Cortex of kidney (tissue), 1 donor: ENCODE results near the gene MAP2K1.
"Not testable (repeated sequence)": the region's sequence is repeated elsewhere in the genome, so short reads cannot be mapped to it uniquely, and the experiment has no call there.

Experiments used
- DNase-seq: peaks from one replicate; lab custom pipeline; 2025; lab: John Stamatoyannopoulos, UW

MAP2K1 gene

GRCh38 chr15:66424963-66425612, 38.4 kb downstream of the MAP2K1 start:
- no peak for DNase-seq

GRCh38 chr15:66425837-66426236, 39.1 kb downstream of the MAP2K1 start:
- no peak for DNase-seq

GRCh38 chr15:66429117-66429516, 42.4 kb downstream of the MAP2K1 start:
- DNase-seq: no peak

- no peak for DNase-seq
Observed at GRCh38 chr15:66429546-66429945, 42.8 kb downstream of the MAP2K1 start.

GRCh38 chr15:66430627-66431255, 44.0 kb downstream of the MAP2K1 start:
- DNase-seq: no peak

GRCh38 chr15:66433726-66434125, 47.0 kb downstream of the MAP2K1 start:
- no peak for DNase-seq

GRCh38 chr15:66440501-66440900, 53.8 kb downstream of the MAP2K1 start:
- no peak for DNase-seq

- no peak for DNase-seq
Observed at GRCh38 chr15:66452420-66452819, 65.7 kb downstream of the MAP2K1 start.

GRCh38 chr15:66452971-66453580, 66.4 kb downstream of the MAP2K1 start:
- no peak for DNase-seq

- no peak for DNase-seq
Observed at GRCh38 chr15:66454143-66454542, 67.4 kb downstream of the MAP2K1 start.

GRCh38 chr15:66456211-66456610, 69.5 kb downstream of the MAP2K1 start:
- DNase-seq: no peak

GRCh38 chr15:66459818-66460615, 73.3 kb downstream of the MAP2K1 start:
- DNase-seq: no peak

- DNase-seq: not testable (repeated sequence)
Observed at GRCh38 chr15:66461294-66461693, 74.6 kb downstream of the MAP2K1 start.

- DNase-seq: no peak
Observed at GRCh38 chr15:66461917-66462316, 75.2 kb downstream of the MAP2K1 start.

GRCh38 chr15:66462627-66463026, 75.9 kb downstream of the MAP2K1 start:
- DNase-seq: no peak

GRCh38 chr15:66465294-66465693, 78.6 kb downstream of the MAP2K1 start:
- DNase-seq: not testable (repeated sequence)

GRCh38 chr15:66467162-66468040, 80.7 kb downstream of the MAP2K1 start:
- not testable (repeated sequence) for DNase-seq

GRCh38 chr15:66470825-66471224, 84.1 kb downstream of the MAP2K1 start:
- DNase-seq: not testable (repeated sequence)

GRCh38 chr15:66472176-66472999, 85.7 kb downstream of the MAP2K1 start:
- no peak for DNase-seq

GRCh38 chr15:66474135-66474534, 87.4 kb downstream of the MAP2K1 start:
- no peak for DNase-seq

- DNase-seq: no peak
Observed at GRCh38 chr15:66474963-66475362, 88.3 kb downstream of the MAP2K1 start.
